HCEC 1CT (cell line): ENCODE measurements around the gene FMO5.
"Not testable (repeated sequence)": the region's sequence is repeated elsewhere in the genome, so short reads cannot be mapped to it uniquely, and the experiment has no call there.

Experiments
- DNase-seq: peaks from one replicate; pipeline ENCODE4 v3.0.0-alpha.2; 2017

The FMO5 gene

DNA sequence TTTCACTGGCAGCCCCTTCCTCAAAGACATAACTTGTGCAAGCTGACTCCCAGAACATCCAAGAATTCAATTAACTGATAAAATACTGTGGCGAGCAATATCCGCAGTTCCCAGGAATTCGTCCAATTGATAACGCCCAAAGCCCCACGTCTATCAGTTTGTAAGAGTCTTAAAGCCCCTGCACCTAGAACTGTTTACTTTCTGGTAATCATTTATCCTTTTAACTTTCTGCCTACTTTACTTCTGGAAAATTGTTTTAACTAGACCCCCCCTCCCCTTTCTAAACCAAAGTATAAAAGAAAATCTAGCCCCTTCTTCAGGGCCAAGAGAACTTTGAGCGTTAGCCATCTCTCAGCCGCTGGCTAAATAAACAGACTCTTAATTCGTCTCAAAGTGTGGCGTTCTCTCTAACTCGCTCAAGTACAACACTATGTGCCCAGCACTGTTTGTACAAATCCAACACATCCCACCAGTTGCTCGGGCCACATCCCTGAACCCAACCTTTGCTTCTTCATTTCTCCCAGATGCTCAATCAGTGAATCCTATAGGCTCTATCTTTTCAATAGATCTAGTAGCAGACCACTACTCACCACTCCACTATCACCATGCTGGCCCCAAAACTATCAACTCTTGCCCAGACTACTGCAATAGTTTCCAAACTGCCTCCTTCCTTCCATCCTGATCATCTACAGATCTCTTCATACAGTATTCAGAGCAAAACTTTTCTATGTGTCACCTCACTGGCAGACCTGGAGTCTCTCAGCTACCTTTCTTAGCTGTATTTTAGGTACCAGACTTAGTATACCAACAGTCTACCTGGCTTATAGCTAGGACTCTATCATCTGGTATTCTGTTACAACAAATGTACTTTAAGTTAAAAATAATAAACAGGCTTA lies 14.0 kb upstream of the FMO5 start:
- no peak for DNase-seq

DNA sequence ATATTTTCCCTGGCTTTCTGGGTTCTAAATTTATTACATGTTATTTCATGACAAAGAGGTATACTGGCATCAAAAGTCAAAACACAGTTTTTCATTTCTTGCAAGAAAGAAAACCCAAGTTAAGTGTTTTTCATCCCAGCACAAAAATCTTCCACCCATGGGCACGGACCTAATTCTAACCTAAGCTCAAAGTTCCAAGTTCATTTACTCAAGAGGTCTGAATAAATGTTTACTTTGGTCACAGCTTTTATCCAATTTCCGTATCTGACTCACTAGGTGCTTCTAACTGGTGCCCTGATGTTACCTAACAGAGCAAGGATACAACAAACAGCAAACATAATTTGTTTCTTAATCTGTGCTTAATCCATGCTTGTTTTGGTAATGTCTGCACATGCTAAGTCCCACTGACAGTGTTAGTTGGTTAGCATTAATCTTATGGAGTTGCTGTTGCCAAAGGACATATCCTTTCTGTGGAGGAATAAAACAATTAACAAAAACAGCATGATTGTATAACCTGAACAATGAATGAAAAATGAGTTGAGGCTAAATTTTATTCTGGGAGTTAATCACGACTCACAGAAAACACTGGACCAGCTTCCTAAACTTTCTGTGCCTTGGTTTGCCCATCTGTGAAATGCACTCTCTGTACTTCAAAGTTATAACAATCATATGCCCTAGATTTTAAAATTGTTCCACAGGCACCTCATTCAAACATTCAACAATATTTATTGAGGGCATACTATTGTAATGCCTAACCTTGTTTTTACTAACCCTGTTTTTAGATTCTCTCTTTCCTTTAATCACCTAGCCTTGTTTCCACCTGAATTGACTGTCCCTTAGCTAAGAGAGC lies 13.1 kb upstream of the FMO5 start:
- no peak for DNase-seq

DNA sequence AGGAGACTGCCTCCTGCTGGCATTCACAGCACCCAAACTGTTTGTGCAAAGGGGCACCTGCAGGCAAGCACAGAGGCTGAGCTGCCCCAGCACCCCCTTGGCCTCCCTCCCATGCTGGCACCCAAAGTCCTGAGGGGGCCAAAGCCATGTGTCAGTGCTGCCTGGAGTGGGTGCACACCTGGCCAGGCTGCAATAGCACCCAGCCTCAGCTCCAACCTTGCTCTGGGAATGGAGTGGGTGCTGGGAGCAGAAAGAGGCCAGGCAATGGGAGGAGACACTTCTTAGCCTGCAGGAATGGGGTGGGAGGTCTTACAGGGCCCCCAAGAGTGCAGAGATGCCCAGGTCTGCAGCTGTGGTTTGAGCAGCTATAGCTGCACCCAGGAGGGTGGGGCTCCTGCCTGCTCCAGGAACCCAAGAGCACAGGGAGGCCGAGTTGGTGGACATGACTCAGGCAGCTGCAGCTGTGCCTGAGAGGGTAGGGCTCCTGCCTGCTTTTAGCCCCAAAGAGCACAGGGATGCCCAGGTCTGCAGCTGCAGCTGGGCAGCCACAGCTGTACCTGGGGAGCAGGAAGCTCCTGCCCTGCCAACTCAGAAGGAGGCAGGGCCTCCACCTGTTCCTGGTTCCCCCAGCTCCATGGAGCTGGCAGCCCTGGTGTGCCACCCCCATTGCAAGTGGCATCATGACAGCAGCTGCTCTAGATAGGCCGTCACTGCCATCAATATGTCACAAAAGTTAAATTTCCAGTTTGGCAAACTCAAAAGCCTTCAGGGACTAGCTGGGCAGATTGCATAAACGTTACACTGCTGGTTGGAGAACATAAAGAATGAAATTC lies 12.0 kb upstream of the FMO5 start:
- DNase-seq, result no peak

DNA sequence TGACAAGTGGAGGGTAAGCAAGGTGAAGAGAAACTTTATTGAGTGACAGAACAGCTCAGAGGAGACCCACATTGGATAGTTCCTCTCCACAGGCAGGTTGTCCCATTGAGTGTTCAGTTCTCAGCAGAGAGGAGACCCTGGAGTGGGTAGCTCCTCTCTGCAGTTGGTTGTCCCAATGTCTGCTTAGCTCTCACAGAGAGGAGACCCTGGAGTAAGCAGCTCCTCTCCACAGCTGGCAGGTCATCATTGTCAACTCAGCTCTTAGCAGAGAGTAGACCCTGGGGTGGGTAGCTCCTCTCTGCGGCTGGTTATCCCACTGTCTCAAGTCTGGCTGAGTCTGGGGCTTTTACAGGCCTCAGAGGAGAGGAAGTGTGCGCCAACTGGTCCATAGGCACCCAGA lies 11.3 kb upstream of the FMO5 start:
- DNase-seq, result no peak

DNA sequence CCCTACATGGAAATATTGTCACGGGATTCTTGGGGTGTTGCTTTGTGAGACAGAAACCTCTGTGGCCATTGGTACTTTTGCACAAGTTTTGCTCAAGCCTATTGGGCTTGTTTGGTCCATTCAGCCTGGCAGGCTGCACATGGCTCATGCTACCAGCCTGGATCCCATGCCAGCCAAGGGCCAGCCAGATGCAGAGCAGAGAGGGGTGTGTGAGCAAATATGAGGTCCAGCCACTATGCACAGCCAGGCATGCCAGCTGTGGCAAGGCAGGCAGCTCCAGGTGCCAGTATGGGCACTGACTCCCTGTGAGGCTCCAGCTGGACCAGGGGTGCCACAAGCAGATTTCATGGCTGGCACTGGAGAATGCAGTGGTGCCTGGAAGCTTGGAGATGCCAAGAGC lies 10.7 kb upstream of the FMO5 start:
- DNase-seq, result no peak

DNA sequence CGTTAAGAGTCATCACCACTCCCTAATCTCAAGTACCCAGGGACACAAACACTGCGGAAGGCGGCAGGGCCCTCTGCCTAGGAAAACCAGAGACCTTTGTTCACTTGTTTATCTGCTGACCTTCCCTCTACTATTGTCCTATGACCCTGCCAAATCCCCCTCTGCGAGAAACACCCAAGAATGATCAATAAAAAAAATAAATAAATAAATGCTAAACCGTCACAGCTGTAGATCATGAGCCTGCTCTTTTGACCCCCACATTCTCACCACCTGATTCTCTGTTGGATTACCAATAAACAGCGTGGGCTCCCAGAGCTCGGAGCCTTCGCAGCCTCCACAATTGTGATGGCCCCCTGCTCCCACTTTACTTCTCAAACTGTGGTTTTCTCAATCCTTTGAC lies 8.8 kb upstream of the FMO5 start:
- DNase-seq, result not testable (repeated sequence)

DNA sequence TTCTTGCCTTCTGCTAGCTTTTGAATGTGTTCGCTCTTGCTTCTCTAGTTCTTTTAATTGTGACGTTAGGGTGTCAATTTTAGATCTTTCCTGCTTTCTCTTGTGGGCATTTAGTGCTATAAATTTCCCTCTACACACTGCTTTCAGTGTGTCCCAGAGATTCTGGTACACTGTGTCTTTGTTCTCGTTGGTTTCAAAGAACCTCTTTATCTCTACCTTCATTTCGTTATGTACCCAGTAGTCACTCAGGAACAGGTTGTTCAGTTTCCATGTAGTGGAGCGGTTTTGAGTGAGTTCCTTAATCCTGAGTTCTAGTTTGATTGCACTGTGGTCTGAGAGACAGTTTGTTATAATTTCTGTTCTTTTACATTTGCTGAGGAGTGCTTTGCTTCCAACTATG lies 5.9 kb upstream of the FMO5 start:
- not testable (repeated sequence) for DNase-seq

DNA sequence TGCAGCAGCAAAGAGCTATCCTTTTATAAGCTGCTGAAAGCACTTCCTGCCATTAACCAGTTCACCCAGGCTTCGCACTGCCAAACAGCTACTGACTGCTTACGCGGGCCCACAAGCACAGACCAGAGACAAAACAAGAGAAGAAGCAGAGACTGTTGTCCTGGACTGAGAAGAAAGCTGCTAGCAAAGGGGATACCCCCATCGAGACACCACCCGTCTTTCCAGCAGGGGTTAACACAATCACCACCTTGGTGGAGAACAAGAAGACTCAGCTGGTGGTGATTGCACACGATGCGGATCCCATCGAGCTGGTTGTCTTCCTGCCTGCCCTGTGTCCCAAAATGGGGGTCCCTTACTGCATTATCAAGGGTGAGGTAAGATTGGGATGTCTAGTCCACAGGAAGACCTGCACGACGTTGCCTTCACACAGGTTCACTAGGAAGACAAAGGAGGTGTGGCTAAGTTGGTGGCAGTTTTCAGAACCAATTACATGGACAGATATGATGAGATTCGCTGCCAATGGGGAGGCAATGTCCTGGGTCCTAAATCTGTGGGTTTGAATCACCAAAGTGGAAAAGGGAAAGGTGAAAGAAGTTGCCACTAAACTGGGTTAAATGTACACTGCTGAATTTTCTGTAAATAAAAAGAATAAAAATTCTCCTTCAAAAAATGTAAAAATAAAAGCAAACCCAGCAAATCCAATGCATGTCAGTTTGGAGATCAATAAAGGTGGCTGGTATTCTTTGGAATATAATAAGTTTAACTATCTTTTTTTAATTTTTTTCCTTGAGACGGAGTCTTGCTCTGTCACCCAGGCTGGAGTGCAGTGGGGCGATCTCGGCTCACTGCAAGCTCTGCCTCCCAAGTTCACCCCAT lies 1.2 kb downstream of the FMO5 start:
- DNase-seq, result no peak

DNA sequence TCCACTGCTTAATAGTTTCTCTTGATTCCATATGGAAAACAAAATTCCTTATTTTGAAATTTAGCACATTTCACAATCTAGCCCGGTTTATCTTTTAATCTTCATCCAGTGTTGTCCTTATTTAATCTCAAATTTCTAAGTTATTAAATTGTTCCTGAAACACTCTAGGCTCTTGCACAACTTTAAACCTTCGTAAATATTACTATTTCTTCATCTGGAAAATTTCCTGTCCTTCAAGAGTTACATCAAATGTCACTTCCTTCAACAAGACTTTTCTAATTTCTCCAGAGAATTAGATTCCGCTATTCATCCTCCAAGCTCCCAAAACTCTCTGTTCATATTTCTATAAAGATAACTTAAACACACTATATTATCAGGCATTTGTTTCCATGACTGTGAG lies 6.5 kb downstream of the FMO5 start:
- no peak for DNase-seq

DNA sequence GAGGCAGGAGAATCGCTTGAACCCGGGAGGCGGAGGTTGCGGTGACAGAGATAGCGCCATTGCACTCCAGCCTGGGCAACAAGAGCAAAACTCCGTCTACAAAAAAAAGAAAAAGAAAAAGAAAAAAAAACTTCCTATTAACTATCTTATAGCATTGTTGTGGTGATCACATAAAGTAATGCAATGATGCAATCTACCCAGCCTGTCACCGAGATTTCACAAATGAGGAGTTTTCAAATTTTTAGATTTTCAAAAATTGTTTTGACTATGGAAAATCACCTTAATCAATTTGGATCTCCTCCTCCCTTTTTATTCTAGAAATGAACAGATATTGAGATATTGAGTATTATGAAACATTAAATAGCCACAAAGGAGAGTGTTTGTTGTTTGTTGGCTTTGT lies 8.0 kb downstream of the FMO5 start:
- no peak for DNase-seq

DNA sequence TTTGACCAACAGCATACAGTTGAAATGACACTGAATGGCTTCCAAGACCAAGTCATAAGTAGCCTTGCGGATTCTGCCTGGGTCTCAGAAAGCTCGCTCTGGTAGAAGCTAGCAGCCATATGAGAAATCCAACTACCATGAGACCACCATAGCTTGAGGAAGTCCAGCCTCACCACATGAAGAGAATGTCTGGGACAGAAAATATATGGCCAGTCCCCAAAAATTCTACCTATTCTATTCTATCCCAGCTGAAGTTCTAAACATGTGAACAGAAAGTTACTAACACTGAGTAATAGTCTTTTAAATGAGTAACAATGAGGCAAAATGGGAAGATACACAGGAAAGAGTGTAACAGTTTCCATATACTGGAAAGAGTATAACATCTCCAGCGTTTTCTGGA lies 9.0 kb downstream of the FMO5 start:
- no peak for DNase-seq

DNA sequence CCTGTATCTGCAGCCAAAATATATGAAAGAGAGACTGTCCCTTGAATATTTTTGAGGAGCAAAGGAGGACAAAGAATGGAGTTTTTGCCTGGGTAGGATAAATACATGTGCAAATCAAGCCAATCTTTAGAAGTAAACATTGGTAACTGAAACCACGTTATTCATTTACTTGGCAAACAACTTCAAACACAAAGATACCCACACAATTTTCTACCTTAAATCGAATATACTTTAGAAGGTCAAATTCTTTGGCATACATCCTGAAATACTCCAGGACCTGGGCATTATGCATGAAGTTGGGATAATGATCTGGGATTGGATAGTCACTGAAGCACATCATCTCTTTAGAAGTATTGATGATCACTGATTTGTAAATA lies 9.6 kb downstream of the FMO5 start:
- DNase-seq, result no peak

DNA sequence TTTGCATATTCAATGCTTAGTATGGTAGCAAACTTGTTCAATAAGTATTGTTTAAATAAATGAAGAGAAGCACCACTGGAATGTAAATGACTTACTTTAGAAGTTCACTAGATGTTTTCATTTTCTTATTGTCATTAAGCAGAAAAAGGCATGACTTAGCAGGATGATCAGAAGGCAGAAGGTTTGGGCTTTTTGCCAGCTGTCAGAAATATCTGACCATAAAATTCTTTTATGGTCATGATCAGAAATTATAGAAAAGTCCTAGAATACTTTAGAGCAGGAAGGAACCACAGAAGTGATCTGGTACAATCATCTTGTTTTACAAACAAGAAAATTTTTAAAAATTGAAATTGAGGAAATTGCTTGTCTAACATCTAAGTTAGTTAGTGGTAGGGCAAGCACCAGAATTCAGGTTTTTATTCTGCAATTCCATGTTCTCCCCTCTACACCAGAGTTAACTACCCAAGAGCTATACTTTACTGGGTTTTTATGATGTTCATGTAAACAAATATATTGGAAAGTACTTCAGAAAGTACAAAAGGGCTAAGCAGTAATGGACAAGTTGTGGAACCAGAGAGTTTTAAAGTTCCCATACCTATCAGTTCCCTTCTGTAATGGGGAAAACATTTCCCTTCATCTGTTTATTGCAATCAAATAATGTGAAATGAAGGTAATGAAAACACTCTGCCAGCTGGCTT lies 10.1 kb downstream of the FMO5 start:
- no peak for DNase-seq

DNA sequence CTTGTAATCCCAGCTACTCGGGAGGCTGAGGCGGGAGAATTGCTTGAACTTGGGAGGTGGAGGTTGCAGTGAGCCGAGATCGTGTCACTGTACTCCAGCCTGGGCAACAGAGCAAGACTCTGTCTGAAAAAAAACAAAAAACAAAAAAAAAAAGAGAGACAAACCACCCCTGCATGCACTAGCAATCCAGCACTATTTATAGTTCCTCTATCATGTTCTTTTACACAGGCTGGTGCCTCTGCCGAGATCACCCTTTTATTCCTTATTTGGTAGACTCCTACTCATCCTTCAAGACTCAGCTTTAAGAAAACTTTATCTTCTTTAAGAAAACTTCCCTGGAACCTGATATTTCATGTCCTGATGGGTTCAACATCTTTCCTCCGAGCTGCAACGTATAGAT lies 10.8 kb downstream of the FMO5 start:
- DNase-seq, result peak; percentile 16

DNA sequence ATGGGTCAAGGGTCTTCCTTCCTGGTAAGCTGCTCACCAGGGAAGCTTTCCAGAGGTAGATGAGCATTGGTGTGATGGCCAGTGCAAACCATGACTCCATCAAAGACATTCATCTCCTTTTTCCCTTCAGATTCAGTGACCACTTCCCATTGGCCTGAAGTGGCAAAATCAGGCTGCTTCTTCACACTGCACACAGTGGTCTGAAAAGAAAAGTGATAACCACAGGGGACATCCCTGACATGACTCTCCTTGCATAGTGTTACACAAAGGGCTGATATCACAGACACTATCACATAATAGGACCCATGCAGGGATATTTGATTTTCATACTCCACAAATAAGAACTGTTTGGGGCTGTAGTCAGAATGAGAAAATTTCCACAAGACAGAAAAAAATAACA lies 11.9 kb downstream of the FMO5 start:
- peak; percentile 32 for DNase-seq

DNA sequence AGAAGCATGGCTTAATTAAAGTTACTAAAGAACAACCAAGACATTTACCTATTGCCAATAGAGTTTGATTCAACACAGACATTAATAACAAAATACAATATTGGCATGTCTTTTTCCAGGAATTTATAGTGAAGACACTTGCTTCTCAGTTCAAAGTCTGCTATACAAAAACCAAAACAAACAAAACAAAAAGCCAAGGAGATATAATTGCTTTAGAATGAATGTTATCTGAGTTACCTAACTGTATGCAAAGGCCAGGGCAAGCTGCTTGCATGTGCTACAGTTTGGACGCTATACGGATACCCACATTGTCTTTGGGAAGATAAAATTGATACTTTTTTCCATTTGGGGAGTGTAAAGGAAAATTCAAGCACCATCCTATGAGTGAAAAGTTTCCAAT lies 13.6 kb downstream of the FMO5 start:
- DNase-seq, result no peak

DNA sequence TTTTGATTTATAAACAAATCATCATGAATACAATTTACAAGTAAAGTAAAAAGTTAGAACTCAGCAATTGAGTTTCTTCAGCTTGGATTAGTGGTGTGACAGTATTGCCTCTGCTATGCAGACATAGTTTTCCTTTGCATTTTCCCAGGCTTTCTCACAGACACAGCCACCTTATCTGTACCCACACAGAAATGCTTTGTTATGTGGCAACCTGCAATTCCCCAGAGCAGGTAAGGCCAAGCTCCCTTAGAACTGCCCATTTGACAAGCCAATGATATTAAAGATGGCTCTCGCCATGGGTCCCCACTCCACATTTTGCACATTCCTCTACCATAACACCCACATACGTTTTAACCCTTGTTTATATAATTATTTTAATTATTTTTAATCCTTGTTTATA lies 14.2 kb downstream of the FMO5 start:
- no peak for DNase-seq

DNA sequence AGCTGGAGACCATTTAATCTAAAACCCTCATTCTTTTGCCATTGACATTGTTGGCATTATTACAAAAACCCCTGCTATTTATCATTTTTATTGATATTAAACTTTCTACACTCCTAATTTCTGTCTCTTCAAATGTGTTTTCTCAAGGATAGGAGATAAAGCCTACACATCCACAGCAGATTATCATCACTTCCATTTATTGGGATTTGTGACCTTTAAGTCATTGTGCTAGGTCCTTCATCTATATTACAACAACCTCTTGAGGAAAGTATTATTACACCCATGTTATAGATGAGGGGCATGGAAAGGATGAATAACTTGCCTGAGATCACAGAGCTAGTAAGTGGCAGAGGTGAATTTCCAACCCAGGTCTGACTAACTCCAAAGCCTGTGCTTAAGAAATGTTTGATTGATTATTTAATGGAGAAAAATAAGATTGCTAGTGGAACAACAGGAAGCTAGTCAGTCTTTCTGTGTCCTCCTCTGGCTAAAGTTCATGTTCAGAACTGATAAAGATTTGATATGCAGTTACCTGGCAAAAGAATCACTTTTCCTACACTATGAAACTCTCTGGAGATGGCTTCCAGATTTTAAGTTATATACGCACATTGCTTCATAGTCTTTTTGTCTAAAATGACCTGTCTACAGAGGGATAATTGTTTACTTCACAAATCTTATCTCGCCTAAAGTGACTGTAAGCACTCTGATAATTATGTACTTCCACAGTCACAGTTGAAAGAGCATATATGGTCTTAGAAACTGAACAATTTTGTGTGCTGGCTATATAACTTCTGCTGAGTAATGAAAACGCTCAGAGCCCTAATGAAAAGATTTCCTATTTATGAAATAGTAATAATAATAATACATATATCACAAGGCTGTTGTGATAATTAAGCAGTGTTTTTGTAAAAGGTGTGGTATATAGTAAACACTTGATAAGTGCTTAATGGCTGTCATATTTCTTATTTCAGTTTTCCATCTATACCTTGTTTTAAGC lies 15.0 kb downstream of the FMO5 start:
- no peak for DNase-seq

DNA sequence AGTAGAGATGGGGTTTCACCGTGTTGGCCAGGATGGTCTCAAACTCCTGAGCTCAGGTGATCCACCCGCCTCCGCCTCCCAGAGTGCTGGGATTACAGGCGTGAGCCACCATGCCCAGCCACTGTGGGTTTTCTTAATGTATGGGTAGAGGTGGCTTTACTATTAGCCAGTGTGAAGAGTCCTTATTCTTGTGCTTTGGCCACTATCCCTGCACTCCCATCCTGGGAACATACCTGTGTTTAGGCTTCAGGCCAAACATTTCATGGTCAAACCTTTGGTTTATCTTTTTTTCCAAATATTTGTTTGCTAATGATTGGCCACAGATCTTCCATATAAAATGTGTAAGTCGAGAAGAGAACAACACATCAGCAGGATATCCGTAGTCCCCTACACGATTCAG lies 16.5 kb downstream of the FMO5 start:
- no peak for DNase-seq

DNA sequence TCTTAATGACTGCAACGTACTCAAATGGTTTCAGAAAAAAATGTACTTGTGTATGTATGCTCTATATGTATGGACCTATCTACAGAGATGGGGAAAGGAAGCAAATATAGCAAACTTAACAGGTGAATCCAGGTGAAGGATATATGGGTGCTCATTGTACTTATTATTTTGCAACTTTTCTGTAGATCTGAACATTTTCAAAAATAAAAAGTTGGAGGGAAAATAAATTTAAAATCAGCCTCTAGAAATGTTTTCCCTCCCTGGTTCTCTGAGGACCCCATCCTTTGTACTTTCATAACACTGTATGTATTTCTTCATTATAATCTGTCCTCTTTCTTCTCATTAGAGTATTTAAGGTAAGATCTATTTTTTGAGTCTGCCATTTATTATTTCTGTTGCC lies 17.9 kb downstream of the FMO5 start:
- no peak for DNase-seq
